BLaER1 treated with 17β-estradiol and CSF1 and Interleukin-3, amounts not matched to agents 10 nM and 100 nM (cell line): ENCODE measurements around the gene FYN.
"Not testable (repeated sequence)": the region's sequence is repeated elsewhere in the genome, so short reads cannot be mapped to it uniquely, and the experiment has no call there.

ENCODE experiments used
- H3K27ac ChIP-seq, 11 experiments: shearing (Covaris generic); formaldehyde crosslinking; 2 replicates each; pipeline ENCODE4 v1.8.1; 2022
- H3K27me3 ChIP-seq, 11 experiments: shearing (Covaris generic); formaldehyde crosslinking; 2 replicates each; pipeline ENCODE4 v1.8.1; 2022
- H3K36me3 ChIP-seq, 11 experiments: shearing (Covaris generic); formaldehyde crosslinking; 2 replicates each; pipeline ENCODE4 v1.8.1; 2022
- H3K4me1 ChIP-seq, 10 experiments: shearing (Covaris generic); formaldehyde crosslinking; 2 replicates each; pipeline ENCODE4 v1.8.1; 2022
- H3K4me2 ChIP-seq, 11 experiments: shearing (Covaris generic); formaldehyde crosslinking; 2 replicates each; pipeline ENCODE4 v1.8.1; 2022
- H3K4me3 ChIP-seq, 10 experiments: shearing (Covaris generic); formaldehyde crosslinking; 2 replicates each; pipeline ENCODE4 v1.8.1; 2022
- H3K9ac ChIP-seq, 11 experiments: shearing (Covaris generic); formaldehyde crosslinking; 2 replicates each; pipeline ENCODE4 v1.8.1; 2022
- H3K9me3 ChIP-seq, 11 experiments: shearing (Covaris generic); formaldehyde crosslinking; replicated peaks in 1 of 11; 2 replicates each; pipeline ENCODE4 v1.8.1; 2022
- H4K20me1 ChIP-seq, 11 experiments: shearing (Covaris generic); formaldehyde crosslinking; 2 replicates each; pipeline ENCODE4 v1.8.1; 2022
- Cebpa-rat ChIP-seq, 11 experiments: shearing (Covaris generic); IDR thresholded peaks; 2 replicates each; pipeline ENCODE4 v1.8.1; 2022

FYN gene

DNA sequence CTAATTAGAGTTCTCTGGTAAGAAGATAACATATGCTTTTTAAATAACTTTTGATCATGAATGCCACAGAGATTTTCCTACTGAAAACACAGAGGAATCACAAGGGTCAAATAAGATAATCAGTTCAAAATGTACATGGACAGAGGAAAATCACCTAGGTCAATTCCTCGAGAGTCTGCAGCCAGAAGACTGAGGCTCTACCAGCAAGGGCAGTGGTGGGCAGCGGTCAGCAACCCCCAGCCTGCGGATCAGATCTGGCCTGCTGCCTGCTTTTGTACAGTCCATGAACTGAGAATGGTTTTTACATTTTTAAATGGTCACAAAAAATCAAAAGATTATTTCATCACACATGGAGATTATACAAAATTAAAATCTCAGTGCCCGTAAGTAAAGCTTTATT is 79.0 kb downstream of the FYN start:
- Histone ChIP-seq H4K20me1 (peaks cover 0 to 49% (median 0%) of the 10 kb centered on the region in 11 experiments; a peak in 7 of 22 replicates), H3K4me2 (peak overlapping the region in 10 of 11 experiments; percentile 47 to 85 (median 74); a peak in 20 of 22 replicates), H3K27ac (peak overlapping the region in 8 of 11 experiments; percentile 19 to 58 (median 51); a peak in 10 of 22 replicates), H3K9me3 (no peaks in the 10 kb centered on the region), H3K4me3 (no peak overlapping the region), H3K36me3 (peaks cover 0 to 15% (median 4%) of the 10 kb centered on the region in 11 experiments; a peak in 3 of 22 replicates), H3K27me3 (no peaks in the 10 kb centered on the region), H3K9ac (no peak overlapping the region), H3K4me1 (peaks cover 14 to 21% (median 18%) of the 10 kb centered on the region in 10 experiments)
- no peak for TF ChIP-seq Cebpa-rat (IDR thresholded peaks at IDR 0.05)

DNA sequence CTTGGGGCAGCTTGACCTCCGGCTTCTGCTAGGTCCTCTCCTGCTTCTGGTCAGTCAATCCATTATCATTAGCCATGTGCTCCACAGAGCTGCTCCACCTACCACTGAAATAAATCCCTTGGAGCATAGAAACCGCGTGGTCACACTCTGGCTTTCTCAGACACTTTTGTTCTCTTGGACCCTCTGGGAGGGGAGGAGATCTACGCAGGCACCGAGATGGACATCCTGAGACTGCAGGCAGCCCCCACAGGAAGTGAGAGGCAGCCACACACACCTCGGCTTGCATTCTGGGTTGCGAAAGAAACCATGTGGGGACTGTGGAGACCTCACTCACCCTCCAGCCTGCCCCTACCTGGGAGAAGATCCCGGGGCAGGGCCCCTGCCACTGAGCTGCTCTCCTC is 79.5 kb downstream of the FYN start:
- Histone ChIP-seq H3K4me3 (peak overlapping the region in 1 of 10 experiments; percentile 20; a peak in 1 of 20 replicates), H3K4me1 (peaks cover 14 to 22% (median 20%) of the 10 kb centered on the region in 10 experiments)

DNA sequence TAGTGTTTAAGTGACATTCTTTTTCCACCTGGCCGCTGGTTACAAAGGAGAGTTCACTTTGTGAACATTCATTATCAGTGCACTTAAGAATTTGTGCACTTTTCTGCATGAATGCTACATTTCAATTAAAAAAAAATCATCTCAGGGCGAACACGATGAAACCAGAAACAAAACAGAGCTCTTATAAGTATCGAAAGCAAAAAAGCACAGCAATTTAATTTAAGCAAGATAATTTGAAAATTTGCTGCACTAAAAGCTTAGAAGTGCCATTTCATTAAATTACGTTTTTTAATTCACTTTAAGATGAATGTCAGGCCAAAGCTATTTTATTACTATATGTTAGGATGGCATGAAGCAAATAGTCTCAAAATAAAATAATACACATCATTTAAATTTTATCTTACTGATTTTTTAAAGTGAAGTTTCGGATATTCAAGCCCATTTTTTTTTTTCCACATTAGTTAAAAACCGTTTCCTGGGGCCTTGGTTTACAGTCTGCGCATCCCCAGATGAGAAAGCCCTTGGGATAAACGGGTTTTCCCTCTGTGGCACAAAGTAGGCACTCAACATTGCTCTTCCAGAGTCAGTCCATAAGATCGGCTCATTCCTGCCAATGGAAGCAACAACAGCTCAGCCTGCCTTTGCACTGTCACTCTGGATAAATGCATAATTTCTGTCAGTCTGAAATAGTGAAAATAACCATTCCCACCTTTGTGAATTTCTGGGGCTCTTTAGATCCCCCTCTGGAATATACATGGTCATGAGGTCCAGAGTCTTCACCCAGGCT is 80.1 kb downstream of the FYN start:
- Histone ChIP-seq H4K20me1 (peaks cover 0 to 48% (median 0%) of the 10 kb centered on the region in 11 experiments; a peak in 6 of 22 replicates), H3K9ac (peak overlapping the region in 3 of 11 experiments; percentile 12 to 40 (median 24); a peak in 2 of 22 replicates), H3K27ac (peak overlapping the region in 8 of 11 experiments; percentile 43 to 58 (median 51); a peak in 13 of 22 replicates), H3K36me3 (peaks cover 3 to 18% (median 7%) of the 10 kb centered on the region in 11 experiments; a peak in 13 of 22 replicates), H3K9me3 (peaks cover 0 to 11% (median 4%) of the 10 kb centered on the region in 11 experiments; a peak in 18 of 22 replicates), H3K4me1 (peaks cover 14 to 22% (median 20%) of the 10 kb centered on the region in 10 experiments), H3K4me2 (peak overlapping the region; percentile 47 to 85 (median 73); a peak in 21 of 22 replicates), H3K4me3 (0 out of 20 replicates have a peak overlapping the region, but pooled peaks of 1 of the 10 experiments have one; percentile 20), H3K27me3 (no peaks in the 10 kb centered on the region)
- no peak for TF ChIP-seq Cebpa-rat (IDR thresholded peaks at IDR 0.05)

More for the DNA sequence above, 79.5 kb downstream of the FYN start:
- Histone ChIP-seq H3K4me2 (peak overlapping the region; percentile 47 to 85 (median 73)), H3K9ac (peak overlapping the region in 4 of 11 experiments; percentile 11 to 40 (median 18); a peak in 4 of 22 replicates), H3K36me3 (peaks cover 0 to 15% (median 4%) of the 10 kb centered on the region in 11 experiments; a peak in 4 of 22 replicates), H3K27me3 (no peaks in the 10 kb centered on the region), H3K27ac (peak overlapping the region in 9 of 11 experiments; percentile 20 to 58 (median 47); a peak in 13 of 22 replicates), H4K20me1 (peaks cover 0 to 54% (median 0%) of the 10 kb centered on the region in 11 experiments; a peak in 6 of 22 replicates), H3K9me3 (peaks cover 0 to 5% (median 0%) of the 10 kb centered on the region in 11 experiments; a peak in 1 of 22 replicates)
- peak in 5 of 11 experiments; percentile 10 to 56 (median 40); a peak in 3 of 22 replicates for TF ChIP-seq Cebpa-rat (IDR thresholded peaks at IDR 0.05)

DNA sequence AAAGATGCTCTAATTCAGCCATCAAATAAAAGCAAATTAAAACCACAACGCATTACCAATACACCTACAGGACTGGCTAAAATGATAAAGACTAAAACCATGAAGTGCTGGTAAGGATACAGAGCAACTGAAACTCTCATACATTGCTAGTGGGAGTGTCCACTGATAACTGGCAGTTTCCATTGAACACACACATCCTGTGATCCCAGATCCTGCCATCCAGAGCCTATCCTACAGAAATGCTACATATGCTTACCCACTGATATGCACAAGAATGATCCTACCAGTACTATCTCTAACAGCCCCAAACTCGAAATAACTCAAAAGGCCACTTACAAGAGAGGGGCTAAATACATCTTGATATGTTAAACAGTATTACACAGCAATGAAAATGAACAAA is 81.0 kb downstream of the FYN start:
- Histone ChIP-seq H3K4me3 (no peak overlapping the region), H3K27me3 (no peaks in the 10 kb centered on the region), H3K4me2 (no peak overlapping the region), H4K20me1 (peaks cover 0 to 43% (median 0%) of the 10 kb centered on the region in 11 experiments; a peak in 6 of 22 replicates), H3K4me1 (peaks cover 14 to 22% (median 20%) of the 10 kb centered on the region in 10 experiments), H3K27ac (no peak overlapping the region), H3K9ac (no peak overlapping the region), H3K9me3 (peaks cover 7 to 20% (median 13%) of the 10 kb centered on the region in 11 experiments; a peak in 20 of 22 replicates), H3K36me3 (peaks cover 10 to 26% (median 15%) of the 10 kb centered on the region in 11 experiments; a peak in 18 of 22 replicates)
- TF ChIP-seq Cebpa-rat (IDR thresholded peaks at IDR 0.05), result no peak

- peaks cover 8 to 23% (median 17%) of the 10 kb centered on the region in 11 experiments; a peak in 20 of 22 replicates for H3K9me3 ChIP-seq
- no peaks in the 10 kb centered on the region for H3K27me3 ChIP-seq
- no peak overlapping the region for H3K4me3 ChIP-seq
- TF ChIP-seq Cebpa-rat (IDR thresholded peaks at IDR 0.05), result no peak
- H3K4me1 ChIP-seq, result peaks cover 14 to 22% (median 20%) of the 10 kb centered on the region in 10 experiments
- H4K20me1 ChIP-seq, result peaks cover 0 to 43% (median 0%) of the 10 kb centered on the region in 11 experiments; a peak in 6 of 22 replicates
- no peak overlapping the region for H3K27ac ChIP-seq
- H3K9ac ChIP-seq, result no peak overlapping the region
- H3K4me2 ChIP-seq, result no peak overlapping the region
- peaks cover 10 to 30% (median 16%) of the 10 kb centered on the region in 11 experiments; a peak in 18 of 22 replicates for H3K36me3 ChIP-seq
Observed at GRCh38 chr6:111791415-111791814, 81.8 kb downstream of the FYN start.

- Histone ChIP-seq H3K9ac (no peak overlapping the region), H3K4me1 (peaks cover 11 to 22% (median 17%) of the 10 kb centered on the region in 10 experiments), H3K4me3 (no peak overlapping the region), H3K27ac (no peak overlapping the region), H3K36me3 (peaks cover 10 to 23% (median 16%) of the 10 kb centered on the region in 11 experiments; a peak in 18 of 22 replicates), H4K20me1 (peaks cover 0 to 49% (median 0%) of the 10 kb centered on the region in 11 experiments; a peak in 6 of 22 replicates), H3K27me3 (no peaks in the 10 kb centered on the region), H3K4me2 (no peak overlapping the region), H3K9me3 (peaks cover 8 to 23% (median 18%) of the 10 kb centered on the region in 11 experiments; a peak in 20 of 22 replicates)
- no peak for TF ChIP-seq Cebpa-rat (IDR thresholded peaks at IDR 0.05)
Observed at GRCh38 chr6:111789598-111789997, 83.7 kb downstream of the FYN start.

- Histone ChIP-seq H3K27me3 (no peaks in the 10 kb centered on the region), H3K4me2 (no peak overlapping the region; a peak in 2 of 22 replicates), H3K27ac (no peak overlapping the region), H4K20me1 (peaks cover 0 to 48% (median 0%) of the 10 kb centered on the region in 11 experiments; a peak in 5 of 22 replicates), H3K4me1 (peaks cover 1 to 17% (median 11%) of the 10 kb centered on the region in 10 experiments), H3K4me3 (no peak overlapping the region), H3K9me3 (peaks cover 8 to 23% (median 18%) of the 10 kb centered on the region in 11 experiments; a peak in 20 of 22 replicates), H3K9ac (no peak overlapping the region), H3K36me3 (peaks cover 11 to 31% (median 24%) of the 10 kb centered on the region in 11 experiments; a peak in 19 of 22 replicates)
- no peak for TF ChIP-seq Cebpa-rat (IDR thresholded peaks at IDR 0.05)
Observed at GRCh38 chr6:111788379-111789276, 84.6 kb downstream of the FYN start.

- H3K9me3 ChIP-seq, result peaks cover 8 to 23% (median 18%) of the 10 kb centered on the region in 11 experiments; a peak in 20 of 22 replicates
- H3K9ac ChIP-seq, H3K27ac ChIP-seq, H3K27me3 ChIP-seq, H3K4me2 ChIP-seq, H3K4me3 ChIP-seq: not testable (repeated sequence)
- H3K4me1 ChIP-seq, result peaks cover 0 to 12% (median 6%) of the 10 kb centered on the region in 10 experiments; a peak in 9 of 20 replicates
- peaks cover 11 to 39% (median 30%) of the 10 kb centered on the region in 11 experiments; a peak in 18 of 22 replicates for H3K36me3 ChIP-seq
- H4K20me1 ChIP-seq, result peaks cover 0 to 54% (median 4%) of the 10 kb centered on the region in 11 experiments; a peak in 5 of 22 replicates
Observed at GRCh38 chr6:111786151-111786550, 87.1 kb downstream of the FYN start.
